Measurements from ENCODE around the gene CCNT2. TPM values are rescaled to one million over a fixed set of nuclear protein-coding genes. Genes with fewer than 3 reads are reported as not detected.
"Not testable (repeated sequence)": the region's sequence is repeated elsewhere in the genome, so short reads cannot be mapped to it uniquely, and the experiment has no call there.

CCNT2 gene
- polyA plus RNA-seq, 1 of the 3 experiments (the other 2 are of a cell fraction), result 5.3 TPM

- H3K9me2 ChIP-seq; H3K9ac ChIP-seq; H3K36me3 ChIP-seq (replicated peaks in 1 of 2; ENCODE audit: control insufficient read depth in 1 of 2, insufficient read depth in 2 of 2, low read length in 1 of 2); H3K9me3 ChIP-seq; H3K27me3 ChIP-seq (ENCODE audit: insufficient read depth); H3K4me3 ChIP-seq (ENCODE audit: low read depth in 2 of 2, low read length in 1 of 2); H2AFZ ChIP-seq (ENCODE audit: low read depth); CTCF ChIA-PET; POLR2A ChIA-PET; DNase-seq; H3K79me2 ChIP-seq (ENCODE audit: insufficient read depth); H4K20me1 ChIP-seq (ENCODE audit: insufficient read depth); H3K4me2 ChIP-seq; H3K27ac ChIP-seq (ENCODE audit: low read depth in 2 of 2, low read length in 1 of 2); H3K4me1 ChIP-seq (ENCODE audit: control insufficient read depth in 1 of 2, insufficient read depth in 2 of 2, low read depth in 1 of 2, low read length in 1 of 2): not testable (repeated sequence)
- H3F3A ChIP-seq (replicated peaks; ENCODE audit: insufficient read depth), result peaks cover 17% of the 10 kb centered on the region
- 94% methylated on average over 10 of the region's 10 CpGs for WGBS (ENCODE audit: low lambda C conversion rate)
Observed at GRCh38 chr2:134967166-134967565, 48.5 kb downstream of the CCNT2 start.

GRCh38 chr2:134973241-134974138 is 54.9 kb downstream of the CCNT2 start:
- H3K27ac ChIP-seq (ENCODE audit: low read depth in 2 of 2, low read length in 1 of 2), result no peak overlapping the region
- no peak overlapping the region for H3K9ac ChIP-seq
- H3K4me1 ChIP-seq (ENCODE audit: control insufficient read depth in 1 of 2, insufficient read depth in 2 of 2, low read depth in 1 of 2, low read length in 1 of 2), result no peaks in the 10 kb centered on the region; a peak in 1 of 4 replicates
- CTCF ChIA-PET, result interaction anchor here (1.0 kb wide), 1 partner anchor 15 kb away, joined by 3 read pairs; no protein-coding TSS in a partner anchor
- no peaks in the 10 kb centered on the region for H4K20me1 ChIP-seq (ENCODE audit: insufficient read depth)
- no peak for DNase-seq
- no peaks in the 10 kb centered on the region for H3K9me3 ChIP-seq
- H2AFZ ChIP-seq (ENCODE audit: low read depth), result no peak overlapping the region
- WGBS (ENCODE audit: low lambda C conversion rate), result 13% methylated on average over 2 of the region's 2 CpGs
- TF ChIP-seq NRF1 (IDR thresholded peaks at IDR 0.05; ENCODE audit: low read depth, low read length) (no peak), IRF3 (IDR thresholded peaks at IDR 0.05; ENCODE audit: low read depth, low read length) (no peak), REST (IDR thresholded peaks at IDR 0.05; ENCODE audit: low read depth, low read length) (no peak), RAD21 (IDR thresholded peaks at IDR 0.05; ENCODE audit: low read length) (no peak), GATA2 (CRISPR knock-in tag; IDR thresholded peaks at IDR 0.05) (no peak), GABPA (IDR thresholded peaks at IDR 0.05; ENCODE audit: low read depth) (no peak), RXRA (IDR thresholded peaks at IDR 0.05; ENCODE audit: borderline replicate concordance, low read depth) (no peak), EZH2phosphoT487 (IDR thresholded peaks at IDR 0.05; ENCODE audit: borderline replicate concordance, low read depth) (no peak), SIN3A (IDR thresholded peaks at IDR 0.05; ENCODE audit: borderline replicate concordance, low read depth, low read length) (no peak), YY1 (IDR thresholded peaks at IDR 0.05; ENCODE audit: low read depth) (no peak)
- no peak overlapping the region for H3K4me3 ChIP-seq (ENCODE audit: low read depth in 2 of 2, low read length in 1 of 2)
- no peaks in the 10 kb centered on the region for H3F3A ChIP-seq (replicated peaks; ENCODE audit: insufficient read depth)
- H3K9me2 ChIP-seq, result no peaks in the 10 kb centered on the region
- no peaks in the 10 kb centered on the region for H3K27me3 ChIP-seq (ENCODE audit: insufficient read depth)
- H3K36me3 ChIP-seq (replicated peaks in 1 of 2; ENCODE audit: control insufficient read depth in 1 of 2, insufficient read depth in 2 of 2, low read length in 1 of 2), result peaks cover 0 to 5% of the 10 kb centered on the region in 2 experiments
- POLR2A ChIA-PET, result no interaction called here
- no peak overlapping the region for H3K4me2 ChIP-seq
- H3K79me2 ChIP-seq (ENCODE audit: insufficient read depth), result no peaks in the 10 kb centered on the region
